GM12874 (cell line): ENCODE results near the gene PATE1.

ENCODE experiments used
- CTCF ChIP-seq: IDR thresholded peaks from 2 replicates; pipeline ENCODE4 v1.5.1; 2011; ENCODE audit warnings: low read depth, mild to moderate bottlenecking, control low read depth, low read length, moderate library complexity; ENCODE audit not compliant: insufficient read depth

The PATE1 gene

GRCh38 chr11:125743681-125744080, 2.4 kb upstream of the PATE1 start:
- TF ChIP-seq CTCF, result no peak

- no peak for TF ChIP-seq CTCF
Observed at GRCh38 chr11:125750629-125751028, 4.5 kb downstream of the PATE1 start.

- TF ChIP-seq CTCF, result no peak
Observed at GRCh38 chr11:125756050-125756449, 10.0 kb downstream of the PATE1 start.

- TF ChIP-seq CTCF, result no peak
Observed at GRCh38 chr11:125762445-125762844, 16.4 kb downstream of the PATE1 start.

- TF ChIP-seq CTCF, result no peak
Observed at GRCh38 chr11:125763483-125763882, 17.4 kb downstream of the PATE1 start.

- TF ChIP-seq CTCF, result no peak
Observed at GRCh38 chr11:125766251-125766650, 20.2 kb downstream of the PATE1 start.

GRCh38 chr11:125768336-125769046, 22.4 kb downstream of the PATE1 start:
- TF ChIP-seq CTCF, result no peak

GRCh38 chr11:125770583-125770982, 24.5 kb downstream of the PATE1 start:
- no peak for TF ChIP-seq CTCF
